Central memory CD8-positive, alpha-beta T cell (primary cell): ENCODE measurements around the gene BNC2.

ENCODE experiments used
- ATAC-seq: fragments of 150-1000 bp; cut with Tn5 transposase; replicated peaks from 2 replicates; pipeline ENCODE4 v1.10.0; 2022; ENCODE audit warnings: mild to moderate bottlenecking, moderate FRiP score, moderate number of reproducible peaks; ENCODE audit not compliant: poor library complexity, severe bottlenecking; ENCODE audit errors: extremely low read depth
- DNase-seq, 2 donors: peaks; one replicate each; pipeline ENCODE4 v3.0.0; 2021; ENCODE audit warnings: low spot score in 2 of 2
- H3K27ac Mint-ChIP-seq: one replicate; pipeline ENCODE4 v1.8.0; 2022; ENCODE audit warnings: low read depth, mild to moderate bottlenecking, moderate library complexity, mixed read lengths
- H3K27me3 Mint-ChIP-seq: one replicate; pipeline ENCODE4 v1.8.0; 2022; ENCODE audit warnings: mixed read lengths
- H3K36me3 Mint-ChIP-seq: one replicate; pipeline ENCODE4 v1.8.0; 2022; ENCODE audit warnings: mild to moderate bottlenecking, moderate library complexity, mixed read lengths; ENCODE audit not compliant: insufficient read depth
- H3K4me1 Mint-ChIP-seq: one replicate; pipeline ENCODE4 v1.8.0; 2022; ENCODE audit warnings: mixed read lengths
- H3K4me3 Mint-ChIP-seq: one replicate; pipeline ENCODE4 v1.8.0; 2022; ENCODE audit warnings: mild to moderate bottlenecking, moderate library complexity, mixed read lengths
- H3K9me3 Mint-ChIP-seq: one replicate; pipeline ENCODE4 v1.8.0; 2022; ENCODE audit warnings: mixed read lengths

The BNC2 gene

GRCh38 chr9:16363916-16364315, 506.6 kb downstream of the BNC2 start:
- H3K36me3 Mint-ChIP-seq: no peaks in the 10 kb centered on the region
- H3K27me3 Mint-ChIP-seq: no peaks in the 10 kb centered on the region
- H3K4me1 Mint-ChIP-seq: no peaks in the 10 kb centered on the region
- DNase-seq: no peak
- H3K4me3 Mint-ChIP-seq: no peak overlapping the region
- H3K27ac Mint-ChIP-seq: no peak overlapping the region
- peaks cover 18% of the 10 kb centered on the region for H3K9me3 Mint-ChIP-seq
- ATAC-seq: no peak

- no peak overlapping the region for H3K27ac Mint-ChIP-seq
- H3K36me3 Mint-ChIP-seq: no peaks in the 10 kb centered on the region
- H3K27me3 Mint-ChIP-seq: no peaks in the 10 kb centered on the region
- H3K4me3 Mint-ChIP-seq: no peak overlapping the region
- DNase-seq (no peak), ATAC-seq (no peak)
- H3K9me3 Mint-ChIP-seq: peaks cover 18% of the 10 kb centered on the region
- H3K4me1 Mint-ChIP-seq: no peaks in the 10 kb centered on the region
Measured at GRCh38 chr9:16363073-16363781, 507.2 kb downstream of the BNC2 start.

GRCh38 chr9:16361939-16362338, 508.5 kb downstream of the BNC2 start:
- ATAC-seq (no peak), DNase-seq (no peak)
- H3K9me3 Mint-ChIP-seq: peaks cover 18% of the 10 kb centered on the region
- no peaks in the 10 kb centered on the region for H3K4me1 Mint-ChIP-seq
- H3K36me3 Mint-ChIP-seq: no peaks in the 10 kb centered on the region
- H3K27me3 Mint-ChIP-seq: no peaks in the 10 kb centered on the region
- H3K4me3 Mint-ChIP-seq: no peak overlapping the region
- H3K27ac Mint-ChIP-seq: no peak overlapping the region

GRCh38 chr9:16361118-16361517, 509.4 kb downstream of the BNC2 start:
- H3K9me3 Mint-ChIP-seq: peaks cover 14% of the 10 kb centered on the region
- no peak overlapping the region for H3K27ac Mint-ChIP-seq
- no peak overlapping the region for H3K4me3 Mint-ChIP-seq
- H3K36me3 Mint-ChIP-seq: no peaks in the 10 kb centered on the region
- ATAC-seq (no peak), DNase-seq (no peak)
- no peaks in the 10 kb centered on the region for H3K4me1 Mint-ChIP-seq
- no peaks in the 10 kb centered on the region for H3K27me3 Mint-ChIP-seq

GRCh38 chr9:16360247-16360646, 510.2 kb downstream of the BNC2 start:
- ATAC-seq: no peak
- H3K4me3 Mint-ChIP-seq: no peak overlapping the region
- H3K4me1 Mint-ChIP-seq: no peaks in the 10 kb centered on the region
- no peak for DNase-seq
- H3K36me3 Mint-ChIP-seq: no peaks in the 10 kb centered on the region
- no peak overlapping the region for H3K27ac Mint-ChIP-seq
- peaks cover 11% of the 10 kb centered on the region for H3K9me3 Mint-ChIP-seq
- H3K27me3 Mint-ChIP-seq: no peaks in the 10 kb centered on the region
